LNCAP (cell line): ENCODE results near the gene AGBL1.

Experiments used
- TF ChIP-seq, protein P1 (sequence below): fragments of 450-650 bp; IDR thresholded peaks from 2 replicates; pipeline ENCODE4 v1.5.1; 2017; ENCODE audit warnings: mild to moderate bottlenecking

AGBL1 gene

DNA sequence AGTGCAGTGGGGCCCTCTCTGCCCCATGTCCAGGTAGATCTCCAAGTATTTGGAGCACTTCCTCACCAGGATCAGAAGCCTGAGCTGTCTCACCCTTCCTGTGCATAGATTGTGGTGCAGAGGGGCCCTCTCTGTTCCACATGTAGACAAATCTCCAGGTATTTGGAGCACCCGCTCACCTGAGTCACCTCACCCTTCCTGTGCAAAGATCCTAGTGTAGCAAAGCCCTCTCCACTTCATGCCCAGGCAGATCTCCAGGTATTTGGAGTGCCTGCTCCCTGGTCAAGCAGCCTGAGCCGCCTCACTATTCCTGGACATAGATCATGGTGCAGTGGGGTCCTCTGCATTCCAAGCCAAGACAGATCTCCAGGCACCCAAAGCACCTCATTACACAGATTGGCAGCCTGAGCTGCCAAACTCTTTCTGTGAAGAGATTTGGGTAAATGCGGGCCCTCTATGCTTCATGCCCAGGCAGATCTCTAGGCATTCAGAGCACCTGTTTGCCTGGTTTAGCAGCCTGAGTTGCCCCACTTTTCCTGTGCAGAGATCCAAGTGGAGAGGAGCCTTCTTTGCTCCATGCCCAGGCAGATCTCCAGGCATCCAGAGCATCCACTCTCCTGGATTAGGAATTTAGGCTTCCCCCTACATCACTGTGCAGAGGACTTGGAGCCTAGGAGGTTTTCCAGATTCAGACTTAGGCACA, 249.8 kb downstream of the AGBL1 start:
- TF ChIP-seq, protein P1, sequence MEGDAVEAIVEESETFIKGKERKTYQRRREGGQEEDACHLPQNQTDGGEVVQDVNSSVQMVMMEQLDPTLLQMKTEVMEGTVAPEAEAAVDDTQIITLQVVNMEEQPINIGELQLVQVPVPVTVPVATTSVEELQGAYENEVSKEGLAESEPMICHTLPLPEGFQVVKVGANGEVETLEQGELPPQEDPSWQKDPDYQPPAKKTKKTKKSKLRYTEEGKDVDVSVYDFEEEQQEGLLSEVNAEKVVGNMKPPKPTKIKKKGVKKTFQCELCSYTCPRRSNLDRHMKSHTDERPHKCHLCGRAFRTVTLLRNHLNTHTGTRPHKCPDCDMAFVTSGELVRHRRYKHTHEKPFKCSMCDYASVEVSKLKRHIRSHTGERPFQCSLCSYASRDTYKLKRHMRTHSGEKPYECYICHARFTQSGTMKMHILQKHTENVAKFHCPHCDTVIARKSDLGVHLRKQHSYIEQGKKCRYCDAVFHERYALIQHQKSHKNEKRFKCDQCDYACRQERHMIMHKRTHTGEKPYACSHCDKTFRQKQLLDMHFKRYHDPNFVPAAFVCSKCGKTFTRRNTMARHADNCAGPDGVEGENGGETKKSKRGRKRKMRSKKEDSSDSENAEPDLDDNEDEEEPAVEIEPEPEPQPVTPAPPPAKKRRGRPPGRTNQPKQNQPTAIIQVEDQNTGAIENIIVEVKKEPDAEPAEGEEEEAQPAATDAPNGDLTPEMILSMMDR, result no peak

DNA sequence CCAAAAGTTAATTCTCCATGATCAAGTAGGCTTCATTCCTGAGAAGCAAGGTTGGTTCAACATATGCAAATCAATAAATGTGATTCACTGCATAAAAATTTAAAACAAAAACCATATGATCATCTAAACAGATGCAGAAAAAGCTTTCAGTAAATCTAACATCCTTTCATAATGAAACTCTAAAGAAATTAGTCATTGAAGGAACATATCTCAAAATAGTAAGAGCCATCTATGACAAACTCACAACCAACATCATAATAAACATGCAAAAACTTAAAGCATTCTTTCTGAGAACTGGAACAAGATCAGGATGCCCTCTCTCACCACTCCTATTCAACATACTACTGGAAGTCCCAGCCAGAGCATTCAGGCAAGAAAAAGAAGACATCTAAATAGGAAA, 254.1 kb downstream of the AGBL1 start:
- TF ChIP-seq, protein P1, result no peak

DNA sequence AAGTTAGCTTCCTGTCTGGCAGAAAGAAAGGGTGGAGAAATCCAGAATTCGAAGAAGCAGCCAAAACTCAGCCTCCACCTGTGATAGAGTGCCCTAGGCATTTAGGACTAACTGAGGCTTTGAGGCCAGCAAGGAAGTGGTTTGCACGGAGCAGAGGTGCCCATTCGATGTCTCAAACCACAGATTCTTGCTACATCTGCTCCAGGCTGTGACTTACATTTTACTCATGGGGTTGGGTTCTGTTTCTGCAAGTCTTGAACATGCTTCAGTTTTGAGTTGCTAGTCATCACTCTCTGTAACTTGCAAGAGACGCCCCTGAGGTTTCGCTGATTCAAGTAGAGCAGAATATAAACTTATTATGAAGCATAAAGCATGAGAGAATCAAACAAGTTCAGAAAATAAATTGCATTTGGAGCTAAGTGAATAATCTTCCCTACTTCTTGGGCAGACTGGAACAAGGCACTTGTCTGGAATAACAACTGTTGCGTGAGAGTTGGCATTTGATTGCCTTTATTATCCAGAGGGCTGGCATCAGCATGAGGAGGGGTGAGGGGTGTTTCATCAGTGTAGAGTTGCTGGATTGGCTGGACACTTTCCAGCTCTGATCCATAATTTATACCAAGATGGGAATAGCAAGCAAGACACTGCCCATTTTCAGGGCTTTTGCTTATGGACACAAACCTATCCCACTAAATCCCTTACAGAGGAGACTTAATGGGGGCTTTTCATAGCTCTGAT, 256.5 kb downstream of the AGBL1 start:
- TF ChIP-seq, protein P1, result no peak

DNA sequence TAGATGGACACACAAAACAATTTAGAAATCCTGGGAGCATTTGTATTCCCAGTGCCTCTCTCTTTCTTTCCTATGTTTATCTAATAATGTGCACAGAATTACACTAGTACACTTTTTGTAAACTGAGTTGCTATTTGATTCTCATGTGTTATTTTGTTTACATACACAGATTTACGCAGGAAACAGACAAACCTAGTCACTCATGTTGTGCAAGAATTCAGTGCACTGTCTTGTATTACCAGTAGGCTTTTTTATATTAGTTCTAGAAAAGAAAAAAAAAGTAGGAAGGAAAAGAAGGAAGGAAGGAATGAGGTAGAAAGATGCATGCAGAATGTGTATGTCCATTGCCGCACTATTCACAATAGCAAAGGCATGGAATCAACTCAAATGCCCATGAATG, 257.4 kb downstream of the AGBL1 start:
- TF ChIP-seq, protein P1, result no peak

DNA sequence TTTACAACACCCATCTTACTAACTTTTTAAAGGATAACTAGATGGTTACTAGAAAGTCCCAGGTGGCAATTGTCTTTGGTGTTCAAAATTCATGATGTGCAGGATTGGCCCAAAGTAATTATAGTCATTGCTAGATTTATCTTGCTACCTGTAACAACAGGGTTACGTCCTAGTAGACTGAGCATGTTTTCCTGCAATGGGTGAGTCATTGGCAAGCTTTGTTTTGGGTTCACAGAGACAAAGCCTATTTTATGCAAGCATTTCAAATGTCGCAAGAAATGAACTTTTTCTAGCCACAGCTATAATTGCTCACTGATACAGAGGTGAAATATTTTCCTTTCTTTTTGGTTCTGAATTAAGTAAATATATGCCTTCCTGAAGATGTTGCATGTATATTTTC, 267.6 kb downstream of the AGBL1 start:
- TF ChIP-seq, protein P1, result no peak

DNA sequence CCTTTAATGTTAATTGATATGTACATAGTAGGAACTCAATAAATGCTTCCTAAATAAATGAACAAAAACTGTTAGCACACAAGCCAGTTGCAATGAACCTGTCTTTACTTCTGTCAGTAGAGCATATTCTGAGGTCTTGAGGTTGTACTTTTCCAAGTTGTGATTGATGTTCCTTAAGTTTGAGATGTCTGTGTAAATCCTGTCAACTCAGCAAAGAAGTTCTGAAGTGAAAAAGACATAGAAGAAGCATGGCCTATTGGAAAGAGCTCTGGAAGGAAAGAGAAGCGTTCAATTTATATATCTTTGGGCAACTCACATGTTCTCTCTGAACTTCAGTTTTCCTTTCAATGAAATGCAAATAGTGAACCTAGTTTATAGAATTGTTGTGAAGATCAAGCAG, 269.9 kb downstream of the AGBL1 start:
- TF ChIP-seq, protein P1, result no peak

DNA sequence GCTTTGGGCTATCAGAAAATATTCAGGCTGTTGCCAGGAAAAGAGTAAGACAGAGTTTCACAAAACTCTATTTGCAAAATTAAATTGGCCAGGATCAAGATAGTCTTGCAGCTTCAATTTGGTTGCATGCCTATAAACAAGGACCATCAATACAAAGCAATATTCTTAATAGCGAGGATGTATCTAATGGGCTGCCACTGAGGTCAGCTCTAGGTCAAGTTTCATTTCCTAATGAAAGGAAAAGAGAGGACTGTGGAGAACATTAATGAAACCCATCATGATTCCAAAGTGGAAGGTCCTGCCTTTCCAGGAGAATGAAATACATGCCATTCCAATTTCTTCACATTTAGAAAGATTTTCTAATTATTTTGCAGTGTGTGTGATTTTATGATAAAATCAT, 273.5 kb downstream of the AGBL1 start:
- TF ChIP-seq, protein P1, result no peak
